Esophagus (tissue), 2 donors: Measurements from ENCODE around the gene SYNC. TPM values are rescaled to one million over a fixed set of nuclear protein-coding genes. Genes with fewer than 3 reads are reported as not detected.
"Not testable (repeated sequence)": the region's sequence is repeated elsewhere in the genome, so short reads cannot be mapped to it uniquely, and the experiment has no call there.

Source experiments
- H3K27ac ChIP-seq, 2 donors: one replicate each; pipeline ENCODE4 v1.5.1; 2013; ENCODE audit warnings: low read depth in 2 of 2, mild to moderate bottlenecking in 2 of 2, inconsistent platforms in 1 of 2, low read length in 1 of 2, moderate library complexity in 1 of 2
- H3K27me3 ChIP-seq, 2 donors: one replicate each; pipeline ENCODE4 v1.6.1; 2013; ENCODE audit warnings: low read length in 2 of 2, control low read depth in 1 of 2, mild to moderate bottlenecking in 1 of 2; ENCODE audit not compliant: insufficient read depth in 2 of 2, control insufficient read depth in 1 of 2
- H3K36me3 ChIP-seq, 2 donors: one replicate each; pipeline ENCODE4 v1.6.1; 2013; ENCODE audit warnings: low read length in 1 of 2; ENCODE audit not compliant: control insufficient read depth in 2 of 2, insufficient read depth in 2 of 2
- H3K4me1 ChIP-seq, 2 donors: one replicate each; pipeline ENCODE4 v1.6.1; 2013; ENCODE audit warnings: low read length in 1 of 2; ENCODE audit not compliant: control insufficient read depth in 2 of 2, insufficient read depth in 2 of 2
- H3K4me3 ChIP-seq, 2 donors: one replicate each; pipeline ENCODE4 v1.5.1; 2013; ENCODE audit warnings: low read length in 2 of 2, mild to moderate bottlenecking in 2 of 2, low read depth in 1 of 2, moderate library complexity in 1 of 2
- H3K9me3 ChIP-seq, 2 donors: one replicate each; pipeline ENCODE4 v1.6.1; 2013; ENCODE audit warnings: mild to moderate bottlenecking in 2 of 2, low read depth in 1 of 2, low read length in 1 of 2, moderate library complexity in 1 of 2; ENCODE audit not compliant: control insufficient read depth in 2 of 2, insufficient read depth in 1 of 2
- WGBS, 2 donors: extraction: QIAGEN DNeasy Blood & Tissue Kit; methylation state at CpG; one replicate each; pipeline ENCODE4 v1.1.7; 2013; 5-methylcytosine and 5-hydroxymethylcytosine counted together
- polyA plus RNA-seq, 2 donors: library from polyadenylated mRNA; stranded (reverse); fragments of 200-250 nt; gene quantifications; one replicate each; pipeline ENCODE4 v1.2.3, GENCODE V29; 2013
- donor health status: healthy with polysubstance abuse.
- donor health status: Bipolar disorder and iron deficiency.

The SYNC gene
- polyA plus RNA-seq, 2 donors: 2.8 to 4.9 TPM

DNA sequence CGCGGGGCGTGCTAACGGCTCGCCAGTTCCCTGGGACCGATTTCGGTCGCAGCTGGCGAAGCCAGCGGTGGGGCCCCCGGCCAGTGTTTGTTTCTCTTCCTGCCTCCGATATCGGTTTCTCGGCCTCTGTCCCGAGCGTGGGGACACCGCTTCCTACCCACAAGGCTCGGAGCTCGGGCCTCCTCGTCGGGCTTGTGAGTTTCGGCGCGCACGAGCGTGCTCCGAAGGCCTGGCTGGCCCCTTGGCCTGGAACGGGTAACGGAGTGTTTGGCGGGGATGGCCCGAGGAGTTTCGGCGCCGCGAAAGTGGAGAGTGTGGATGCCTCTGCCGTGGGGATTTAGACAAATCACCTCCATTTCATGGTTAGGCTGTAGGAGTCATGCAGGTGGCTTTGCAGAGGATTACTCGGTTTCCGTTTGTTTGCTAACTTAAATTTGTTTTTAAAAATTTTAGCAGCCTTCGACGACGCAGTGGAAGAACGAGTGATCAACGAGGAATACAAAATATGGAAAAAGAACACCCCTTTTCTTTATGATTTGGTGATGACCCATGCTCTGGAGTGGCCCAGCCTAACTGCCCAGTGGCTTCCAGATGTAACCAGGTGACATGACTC lies 51.0 kb downstream of the SYNC start:
- 0 to 1% methylated on average over 39 to 43 of the region's 43 CpGs for WGBS, 2 donors
- no peaks in the 10 kb centered on the region for H3K9me3 ChIP-seq
- H3K27me3 ChIP-seq: no peaks in the 10 kb centered on the region
- peak overlapping the region; percentile 83 to 98 for H3K27ac ChIP-seq
- H3K4me1 ChIP-seq: peaks cover 0 to 5% of the 10 kb centered on the region in 2 donors
- peak overlapping the region; percentile 84 to 85 for H3K4me3 ChIP-seq
- peaks cover 3 to 6% of the 10 kb centered on the region in 2 donors for H3K36me3 ChIP-seq

DNA sequence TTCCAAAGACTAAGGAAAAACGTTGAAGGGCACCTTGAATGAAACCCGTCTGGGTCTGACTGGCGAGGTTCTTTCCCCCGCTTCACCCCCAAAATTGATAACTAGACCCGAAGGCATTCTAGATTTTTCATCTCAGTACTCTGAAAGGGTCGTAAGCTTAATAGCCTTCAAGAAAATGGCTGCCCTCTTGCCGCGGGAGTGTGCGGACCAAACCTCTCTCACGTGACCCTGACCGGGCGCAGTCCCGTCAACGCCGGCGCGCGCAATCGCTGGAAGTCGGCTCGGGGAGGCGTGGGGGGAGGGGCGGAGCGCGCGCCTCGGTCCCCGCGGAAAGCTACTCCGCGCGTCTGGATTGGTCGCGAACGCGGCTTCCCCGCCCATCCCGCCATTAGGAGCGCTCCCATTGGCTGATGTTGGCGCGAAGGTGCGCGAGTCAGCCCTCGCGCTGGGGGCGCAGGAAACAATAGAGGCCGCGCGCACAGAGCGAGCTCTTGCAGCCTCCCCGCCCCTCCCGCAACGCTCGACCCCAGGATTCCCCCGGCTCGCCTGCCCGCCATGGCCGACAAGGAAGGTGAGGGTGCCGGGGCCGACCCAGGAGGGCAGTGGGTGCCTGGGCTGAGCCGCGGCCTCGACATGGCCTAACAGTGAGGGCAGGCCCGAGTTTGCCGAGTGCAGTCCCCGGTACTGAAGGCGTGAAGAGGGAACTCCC lies 51.7 kb downstream of the SYNC start, which contains the start of gene RBBP4:
TSS of gene RBBP4 (plus strand) at position 457 of the 709 bp plus-strand sequence. CDS start at position 556, 99 bp downstream.
- Histone ChIP-seq H3K36me3 (peaks cover 3 to 6% of the 10 kb centered on the region in 2 donors), H3K27ac (peak within 1 kb of the TSS; percentile 92 to 98), H3K9me3 (no peaks in the 10 kb centered on the region), H3K4me3 (peak within 1 kb of the TSS; percentile 85 to 94), H3K27me3 (no peaks in the 10 kb centered on the region), H3K4me1 (peaks cover 0 to 5% of the 10 kb centered on the region in 2 donors)
- 0 to 1% methylated on average over 67 of the region's 67 CpGs for WGBS, 2 donors

DNA sequence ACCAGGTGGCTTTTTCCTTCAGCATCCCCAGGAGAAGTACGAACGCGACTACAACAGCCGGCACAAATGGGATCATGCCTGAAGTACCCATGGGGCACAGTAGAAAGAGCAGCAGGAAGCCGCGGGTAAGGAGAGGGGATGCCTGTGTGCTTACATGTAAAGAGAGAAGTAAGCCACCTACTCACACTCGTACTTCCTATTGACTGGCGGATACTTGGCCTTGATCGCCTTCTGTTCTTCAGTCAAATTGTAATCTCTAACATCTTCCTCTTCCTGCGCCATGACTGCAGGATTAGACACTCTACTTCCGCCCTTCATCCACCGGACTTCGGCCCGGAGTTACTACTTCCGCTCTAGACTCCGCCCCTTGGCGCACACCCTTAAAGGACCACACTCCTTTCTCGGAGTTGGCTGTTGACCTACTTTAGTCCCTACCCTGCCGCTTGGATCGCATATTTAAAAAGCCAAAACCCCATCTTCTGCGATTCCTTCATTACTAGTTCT lies 52.3 kb downstream of the SYNC start, which contains the start of gene ZBTB8OS:
TSS of gene ZBTB8OS (minus strand) at position 303 of the 504 bp plus-strand sequence. CDS start at position 282, 21 bp downstream.
- H3K4me3 ChIP-seq: peak within 1 kb of the TSS; percentile 85 to 94
- no peaks in the 10 kb centered on the region for H3K27me3 ChIP-seq
- H3K36me3 ChIP-seq: peaks cover 3 to 6% of the 10 kb centered on the region in 2 donors
- peaks cover 0 to 5% of the 10 kb centered on the region in 2 donors for H3K4me1 ChIP-seq
- WGBS, 2 donors: 0% methylated on average over 21 of the region's 21 CpGs
- H3K27ac ChIP-seq: peak within 1 kb of the TSS; percentile 92 to 98
- no peaks in the 10 kb centered on the region for H3K9me3 ChIP-seq

GRCh38 chr1:32647308-32648134 lies 55.0 kb downstream of the SYNC start:
- Histone ChIP-seq H3K27ac (no peak overlapping the region), H3K9me3 (no peaks in the 10 kb centered on the region), H3K4me3 (no peak overlapping the region), H3K4me1 (peaks cover 0 to 2% of the 10 kb centered on the region in 2 donors), H3K36me3 (no peaks in the 10 kb centered on the region), H3K27me3 (no peaks in the 10 kb centered on the region)
- whole genome bisulfite sequencing, 2 donors: 72 to 75% methylated on average over 6 of the region's 6 CpGs

GRCh38 chr1:32644426-32644825 lies 58.1 kb downstream of the SYNC start:
- 59 to 86% methylated on average over 4 of the region's 4 CpGs for WGBS, 2 donors
- no peaks in the 10 kb centered on the region for H3K36me3 ChIP-seq
- H3K4me3 ChIP-seq: no peak overlapping the region
- H3K4me1 ChIP-seq: peaks cover 0 to 2% of the 10 kb centered on the region in 2 donors
- no peaks in the 10 kb centered on the region for H3K9me3 ChIP-seq
- H3K27me3 ChIP-seq: no peaks in the 10 kb centered on the region
- no peak overlapping the region for H3K27ac ChIP-seq

GRCh38 chr1:32642292-32642827 lies 60.2 kb downstream of the SYNC start:
- not testable (repeated sequence) for H3K4me1 ChIP-seq, H3K27me3 ChIP-seq, H3K27ac ChIP-seq, H3K9me3 ChIP-seq, H3K36me3 ChIP-seq, H3K4me3 ChIP-seq
- WGBS, 2 donors: 81% methylated on average over 8 of the region's 8 CpGs

GRCh38 chr1:32639489-32640075 lies 63.0 kb downstream of the SYNC start:
- no peak overlapping the region for H3K4me3 ChIP-seq
- H3K4me1 ChIP-seq: no peaks in the 10 kb centered on the region
- H3K27me3 ChIP-seq: no peaks in the 10 kb centered on the region
- 92 to 93% methylated on average over 1 of the region's 1 CpG for WGBS, 2 donors
- no peak overlapping the region for H3K27ac ChIP-seq
- H3K9me3 ChIP-seq: no peaks in the 10 kb centered on the region
- H3K36me3 ChIP-seq: no peaks in the 10 kb centered on the region

- H3K27me3 ChIP-seq: no peaks in the 10 kb centered on the region
- peak overlapping the region in 1 of 2 donors; percentile 34 for H3K27ac ChIP-seq
- H3K9me3 ChIP-seq: no peaks in the 10 kb centered on the region
- H3K4me3 ChIP-seq: no peak overlapping the region
- no peaks in the 10 kb centered on the region for H3K36me3 ChIP-seq
- H3K4me1 ChIP-seq: no peaks in the 10 kb centered on the region
- WGBS, 2 donors: 67 to 71% methylated on average over 16 of the region's 16 CpGs
Observed at GRCh38 chr1:32636914-32637645, 65.5 kb downstream of the SYNC start.
